GM23338 (cell line): Measurements from ENCODE around the gene ITGA4. TPM values are rescaled to one million over a fixed set of nuclear protein-coding genes. Genes with fewer than 3 reads are reported as not detected.

Source experiments
- ATAC-seq: fragments of 200-7000 bp; cut with Tn5 transposase; 3 replicates; pipeline ENCODE4 v1.9.1; 2020
- DNase-seq: peaks from one replicate; pipeline ENCODE4 v3.0.0-alpha.2; 2015; ENCODE audit warnings: low spot score
- H2AFZ ChIP-seq: fragments of 200-600 bp; sonication (generic); 2 replicates; pipeline ENCODE4 v1.8.0; 2016; ENCODE audit warnings: antibody characterized with exemption, mild to moderate bottlenecking, moderate library complexity
- H3F3A ChIP-seq: fragments of 200-600 bp; sonication (generic); replicated peaks from 2 replicates; pipeline ENCODE4 v1.8.0; 2017; ENCODE audit warnings: antibody characterized with exemption, mixed run types, low read depth
- H3K27ac ChIP-seq: fragments of 200-600 bp; sonication (generic); 2 replicates; pipeline ENCODE4 v1.6.1; 2016; ENCODE audit warnings: low read depth
- H3K27me3 ChIP-seq: fragments of 200-600 bp; sonication (generic); 2 replicates; pipeline ENCODE4 v1.8.0; 2016; ENCODE audit warnings: mild to moderate bottlenecking, mixed run types, moderate library complexity; ENCODE audit not compliant: insufficient read depth
- H3K36me3 ChIP-seq: fragments of 200-600 bp; sonication (generic); 2 replicates; pipeline ENCODE4 v1.8.0; 2016; ENCODE audit warnings: mild to moderate bottlenecking; ENCODE audit not compliant: insufficient read depth
- H3K4me1 ChIP-seq: fragments of 200-600 bp; sonication (generic); 2 replicates; pipeline ENCODE4 v1.8.0; 2016; ENCODE audit warnings: mild to moderate bottlenecking, moderate library complexity; ENCODE audit not compliant: insufficient read depth
- H3K4me2 ChIP-seq: fragments of 200-600 bp; sonication (generic); 2 replicates; pipeline ENCODE4 v1.7.1; 2017; ENCODE audit warnings: mixed run types
- H3K4me3 ChIP-seq: fragments of 200-600 bp; sonication (generic); 2 replicates; pipeline ENCODE4 v1.6.1; 2016; ENCODE audit warnings: mixed run types
- H3K79me2 ChIP-seq: fragments of 200-600 bp; sonication (generic); replicated peaks from 2 replicates; pipeline ENCODE4 v1.8.0; 2017; ENCODE audit warnings: mild to moderate bottlenecking; ENCODE audit not compliant: insufficient read depth
- H3K9me2 ChIP-seq: fragments of 200-600 bp; sonication (generic); 2 replicates; pipeline ENCODE4 v1.8.0; 2017; ENCODE audit not compliant: insufficient read depth
- H4K20me1 ChIP-seq: fragments of 200-600 bp; sonication (generic); replicated peaks from 2 replicates; pipeline ENCODE4 v1.8.0; 2017; ENCODE audit warnings: mild to moderate bottlenecking; ENCODE audit not compliant: insufficient read depth
- H3K27ac Mint-ChIP-seq: 2 replicates; pipeline ENCODE4 v1.8.0; 2020; ENCODE audit warnings: inconsistent platforms, mild to moderate bottlenecking, moderate library complexity, mixed read lengths
- H3K27me3 Mint-ChIP-seq: 3 replicates; pipeline ENCODE4 v1.8.0; 2022; ENCODE audit warnings: low read depth, mild to moderate bottlenecking, moderate library complexity, mixed read lengths, inconsistent platforms; ENCODE audit not compliant: insufficient read depth, poor library complexity
- H3K36me3 Mint-ChIP-seq: 3 replicates; pipeline ENCODE4 v1.8.0; 2021; ENCODE audit warnings: low read depth, mild to moderate bottlenecking, inconsistent platforms, moderate library complexity, mixed read lengths
- H3K4me1 Mint-ChIP-seq: 3 replicates; pipeline ENCODE4 v1.8.0; 2020; ENCODE audit warnings: mild to moderate bottlenecking, inconsistent platforms, mixed read lengths
- H3K4me3 Mint-ChIP-seq: 3 replicates; pipeline ENCODE4 v1.8.0; 2021; ENCODE audit warnings: moderate library complexity, mild to moderate bottlenecking, inconsistent platforms, mixed read lengths
- H3K9me3 Mint-ChIP-seq: 3 replicates; pipeline ENCODE4 v1.8.0; 2020; ENCODE audit warnings: moderate library complexity, mild to moderate bottlenecking, inconsistent platforms, mixed read lengths
- CREB1 ChIP-seq: fragments of 250-450 bp; sonication (Bioruptor Pico); IDR thresholded peaks from 2 replicates; pipeline ENCODE4 v1.5.0; 2020; ENCODE audit warnings: low read depth, mild to moderate bottlenecking, moderate library complexity
- EZH2 ChIP-seq: fragments of 200-600 bp; sonication (generic); IDR thresholded peaks from one replicate; pipeline ENCODE4 v1.8.0; 2017; ENCODE audit warnings: antibody characterized with exemption, mild to moderate bottlenecking, low read depth; ENCODE audit not compliant: unreplicated experiment
- EZH2phosphoT487 ChIP-seq: fragments of 200-600 bp; sonication (generic); IDR thresholded peaks from one replicate; pipeline ENCODE4 v1.8.1; 2018; ENCODE audit warnings: antibody characterized with exemption; ENCODE audit not compliant: unreplicated experiment
- JUNB ChIP-seq: IDR thresholded peaks from one replicate; pipeline ENCODE4 v1.6.1; 2016; ENCODE audit warnings: antibody characterized with exemption; ENCODE audit not compliant: unreplicated experiment
- NANOG ChIP-seq: IDR thresholded peaks from 2 replicates; pipeline ENCODE4 v1.6.1; 2016; ENCODE audit warnings: antibody characterized with exemption, borderline replicate concordance
- STAT1 ChIP-seq: IDR thresholded peaks from one replicate; pipeline ENCODE4 v1.6.1; 2016; ENCODE audit warnings: antibody characterized with exemption; ENCODE audit not compliant: unreplicated experiment
- ZNF331 ChIP-seq: fragments of 250-450 bp; sonication (Bioruptor Pico); IDR thresholded peaks from 2 replicates; pipeline ENCODE4 v1.5.0; 2020; ENCODE audit warnings: low read depth, mild to moderate bottlenecking, moderate library complexity
- polyA plus RNA-seq: library from polyadenylated mRNA; unstranded; fragments of >200 nt; fragmentation: Nextera tagmentation; extraction: Ambion mirVana; gene quantifications from 2 replicates; pipeline ENCODE4 v1.2.1, GENCODE V29; 2016
- total RNA-seq: library from RNA; depleted of rRNA; stranded (reverse); fragments of >200 nt; shearing (Covaris generic); gene quantifications from 2 replicates; pipeline ENCODE4 v1.2.3, GENCODE V29; 2014
- TF ChIP-seq, protein P1 (sequence below): IDR thresholded peaks from one replicate; pipeline ENCODE4 v1.6.1; 2018; ENCODE audit warnings: antibody characterized with exemption; ENCODE audit not compliant: unreplicated experiment
- TF ChIP-seq, protein P2 (sequence below): fragments of 250-450 bp; sonication (Bioruptor Pico); IDR thresholded peaks from 2 replicates; pipeline ENCODE4 v1.5.0; 2020; ENCODE audit warnings: mild to moderate bottlenecking, moderate library complexity
- TF ChIP-seq, protein P3 (sequence below), 2 experiments: fragments of 200-600 bp in 1 of 2; sonication (generic) in 1 of 2; conservative IDR thresholded peaks; 2 replicates each; pipeline versions ENCODE4 v1.5.1 to v1.6.1; 2016 to 2017; ENCODE audit warnings: antibody characterized with exemption in 2 of 2, low read depth in 2 of 2, mild to moderate bottlenecking in 2 of 2, moderate library complexity in 1 of 2

ITGA4 gene
- total and polyA plus RNA-seq, 2 experiments from 2014 or later: 1.2 to 4.6 TPM

DNA sequence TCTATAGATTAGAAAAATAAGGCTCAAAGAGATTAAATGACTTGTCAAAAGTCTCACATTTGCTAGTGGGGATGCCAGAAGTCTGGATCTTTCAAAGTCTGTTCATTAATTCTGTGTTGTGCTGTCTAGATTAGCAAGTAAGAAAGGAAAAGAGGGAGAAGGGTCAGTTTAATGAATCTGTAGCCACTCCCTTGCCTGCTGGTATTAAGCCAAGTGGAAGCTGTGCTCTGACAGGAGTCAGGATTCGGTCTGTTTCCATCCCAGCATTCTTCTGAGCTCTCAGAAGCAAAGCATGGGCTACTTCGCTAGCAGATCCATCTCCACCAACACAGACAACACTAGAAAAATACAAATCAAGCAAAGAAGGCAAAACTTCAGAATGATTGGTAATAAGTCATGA, 101.2 kb downstream of the ITGA4 start:
- Histone ChIP-seq H3K4me1 (0 out of 2 replicates have a peak, but pooled peaks cover 9% of the 10 kb centered on the region), H3K79me2 (no peaks in the 10 kb centered on the region), H3K27me3 (no peaks in the 10 kb centered on the region), H3K4me2 (no peak overlapping the region), H2AFZ (no peak overlapping the region), H3K36me3 (no peaks in the 10 kb centered on the region), H3F3A (no peaks in the 10 kb centered on the region), H3K4me3 (no peak overlapping the region), H3K27ac (no peak overlapping the region), H3K9me2 (no peaks in the 10 kb centered on the region), H4K20me1 (no peaks in the 10 kb centered on the region)
- peaks cover 11% of the 10 kb centered on the region for H3K4me1 Mint-ChIP-seq
- peaks cover 4% of the 10 kb centered on the region for H3K27me3 Mint-ChIP-seq
- H3K9me3 Mint-ChIP-seq: peaks cover 3% of the 10 kb centered on the region; the same call in 2 of the 3 replicates
- no peak overlapping the region for H3K27ac Mint-ChIP-seq
- no peak overlapping the region for H3K4me3 Mint-ChIP-seq
- H3K36me3 Mint-ChIP-seq: peaks cover 4% of the 10 kb centered on the region; the same call in 1 of the 3 replicates
- no peak for TF ChIP-seq NANOG
- no peak for TF ChIP-seq STAT1
- TF ChIP-seq, protein P1, sequence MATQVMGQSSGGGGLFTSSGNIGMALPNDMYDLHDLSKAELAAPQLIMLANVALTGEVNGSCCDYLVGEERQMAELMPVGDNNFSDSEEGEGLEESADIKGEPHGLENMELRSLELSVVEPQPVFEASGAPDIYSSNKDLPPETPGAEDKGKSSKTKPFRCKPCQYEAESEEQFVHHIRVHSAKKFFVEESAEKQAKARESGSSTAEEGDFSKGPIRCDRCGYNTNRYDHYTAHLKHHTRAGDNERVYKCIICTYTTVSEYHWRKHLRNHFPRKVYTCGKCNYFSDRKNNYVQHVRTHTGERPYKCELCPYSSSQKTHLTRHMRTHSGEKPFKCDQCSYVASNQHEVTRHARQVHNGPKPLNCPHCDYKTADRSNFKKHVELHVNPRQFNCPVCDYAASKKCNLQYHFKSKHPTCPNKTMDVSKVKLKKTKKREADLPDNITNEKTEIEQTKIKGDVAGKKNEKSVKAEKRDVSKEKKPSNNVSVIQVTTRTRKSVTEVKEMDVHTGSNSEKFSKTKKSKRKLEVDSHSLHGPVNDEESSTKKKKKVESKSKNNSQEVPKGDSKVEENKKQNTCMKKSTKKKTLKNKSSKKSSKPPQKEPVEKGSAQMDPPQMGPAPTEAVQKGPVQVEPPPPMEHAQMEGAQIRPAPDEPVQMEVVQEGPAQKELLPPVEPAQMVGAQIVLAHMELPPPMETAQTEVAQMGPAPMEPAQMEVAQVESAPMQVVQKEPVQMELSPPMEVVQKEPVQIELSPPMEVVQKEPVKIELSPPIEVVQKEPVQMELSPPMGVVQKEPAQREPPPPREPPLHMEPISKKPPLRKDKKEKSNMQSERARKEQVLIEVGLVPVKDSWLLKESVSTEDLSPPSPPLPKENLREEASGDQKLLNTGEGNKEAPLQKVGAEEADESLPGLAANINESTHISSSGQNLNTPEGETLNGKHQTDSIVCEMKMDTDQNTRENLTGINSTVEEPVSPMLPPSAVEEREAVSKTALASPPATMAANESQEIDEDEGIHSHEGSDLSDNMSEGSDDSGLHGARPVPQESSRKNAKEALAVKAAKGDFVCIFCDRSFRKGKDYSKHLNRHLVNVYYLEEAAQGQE: no peak
- no peak for TF ChIP-seq EZH2phosphoT487
- no peak for TF ChIP-seq JUNB
- TF ChIP-seq CREB1 (CRISPR knock-in tag): no peak
- TF ChIP-seq ZNF331 (CRISPR knock-in tag): no peak
- TF ChIP-seq EZH2: no peak
- DNase-seq (no peak), ATAC-seq (no peak)

DNA sequence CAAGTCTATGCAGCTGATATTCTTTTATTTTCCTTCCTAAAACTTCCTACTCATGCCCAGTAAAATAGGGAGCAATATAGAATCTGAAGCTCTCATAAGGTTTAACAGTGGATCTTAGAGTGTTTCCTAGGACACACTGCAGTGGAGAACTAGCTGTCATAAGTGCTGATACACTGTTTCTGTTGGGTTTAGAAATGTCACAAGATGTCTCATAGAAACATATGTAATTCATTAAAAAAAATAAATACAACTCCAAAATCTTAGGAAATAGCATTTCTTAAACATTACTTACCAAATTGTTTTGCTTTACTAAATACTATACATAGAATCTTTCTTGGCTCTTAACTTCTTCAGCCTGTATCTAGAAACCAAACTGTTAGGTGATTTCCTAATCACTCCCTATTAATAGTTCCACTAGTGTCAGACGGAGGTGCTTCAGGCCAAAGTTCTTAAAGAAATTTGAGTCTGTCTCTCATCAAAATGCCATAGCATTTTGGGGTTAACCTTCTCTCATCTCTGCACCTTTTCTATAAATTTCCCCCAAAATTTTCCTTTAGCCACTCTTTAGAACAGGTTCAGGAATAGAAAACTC, 106.0 kb downstream of the ITGA4 start:
- H3K36me3 ChIP-seq: no peaks in the 10 kb centered on the region
- H3K27me3 ChIP-seq: no peaks in the 10 kb centered on the region
- Mint-ChIP-seq H3K9me3 (peaks cover 3% of the 10 kb centered on the region; the same call in 2 of the 3 replicates), H3K36me3 (peaks cover 4% of the 10 kb centered on the region; the same call in 1 of the 3 replicates), H3K4me3 (no peak overlapping the region), H3K27me3 (peaks cover 4% of the 10 kb centered on the region), H3K4me1 (peaks cover 4% of the 10 kb centered on the region; the same call in 2 of the 3 replicates), H3K27ac (no peak overlapping the region)
- no peaks in the 10 kb centered on the region for H3K9me2 ChIP-seq
- H2AFZ ChIP-seq: no peak overlapping the region
- no peaks in the 10 kb centered on the region for H4K20me1 ChIP-seq
- ATAC-seq (no peak), DNase-seq (no peak)
- H3K4me3 ChIP-seq: no peak overlapping the region
- H3K4me2 ChIP-seq: no peak overlapping the region
- no peaks in the 10 kb centered on the region for H3F3A ChIP-seq
- no peaks in the 10 kb centered on the region for H3K4me1 ChIP-seq
- no peaks in the 10 kb centered on the region for H3K79me2 ChIP-seq
- no peak overlapping the region for H3K27ac ChIP-seq
- TF ChIP-seq, protein P2, sequence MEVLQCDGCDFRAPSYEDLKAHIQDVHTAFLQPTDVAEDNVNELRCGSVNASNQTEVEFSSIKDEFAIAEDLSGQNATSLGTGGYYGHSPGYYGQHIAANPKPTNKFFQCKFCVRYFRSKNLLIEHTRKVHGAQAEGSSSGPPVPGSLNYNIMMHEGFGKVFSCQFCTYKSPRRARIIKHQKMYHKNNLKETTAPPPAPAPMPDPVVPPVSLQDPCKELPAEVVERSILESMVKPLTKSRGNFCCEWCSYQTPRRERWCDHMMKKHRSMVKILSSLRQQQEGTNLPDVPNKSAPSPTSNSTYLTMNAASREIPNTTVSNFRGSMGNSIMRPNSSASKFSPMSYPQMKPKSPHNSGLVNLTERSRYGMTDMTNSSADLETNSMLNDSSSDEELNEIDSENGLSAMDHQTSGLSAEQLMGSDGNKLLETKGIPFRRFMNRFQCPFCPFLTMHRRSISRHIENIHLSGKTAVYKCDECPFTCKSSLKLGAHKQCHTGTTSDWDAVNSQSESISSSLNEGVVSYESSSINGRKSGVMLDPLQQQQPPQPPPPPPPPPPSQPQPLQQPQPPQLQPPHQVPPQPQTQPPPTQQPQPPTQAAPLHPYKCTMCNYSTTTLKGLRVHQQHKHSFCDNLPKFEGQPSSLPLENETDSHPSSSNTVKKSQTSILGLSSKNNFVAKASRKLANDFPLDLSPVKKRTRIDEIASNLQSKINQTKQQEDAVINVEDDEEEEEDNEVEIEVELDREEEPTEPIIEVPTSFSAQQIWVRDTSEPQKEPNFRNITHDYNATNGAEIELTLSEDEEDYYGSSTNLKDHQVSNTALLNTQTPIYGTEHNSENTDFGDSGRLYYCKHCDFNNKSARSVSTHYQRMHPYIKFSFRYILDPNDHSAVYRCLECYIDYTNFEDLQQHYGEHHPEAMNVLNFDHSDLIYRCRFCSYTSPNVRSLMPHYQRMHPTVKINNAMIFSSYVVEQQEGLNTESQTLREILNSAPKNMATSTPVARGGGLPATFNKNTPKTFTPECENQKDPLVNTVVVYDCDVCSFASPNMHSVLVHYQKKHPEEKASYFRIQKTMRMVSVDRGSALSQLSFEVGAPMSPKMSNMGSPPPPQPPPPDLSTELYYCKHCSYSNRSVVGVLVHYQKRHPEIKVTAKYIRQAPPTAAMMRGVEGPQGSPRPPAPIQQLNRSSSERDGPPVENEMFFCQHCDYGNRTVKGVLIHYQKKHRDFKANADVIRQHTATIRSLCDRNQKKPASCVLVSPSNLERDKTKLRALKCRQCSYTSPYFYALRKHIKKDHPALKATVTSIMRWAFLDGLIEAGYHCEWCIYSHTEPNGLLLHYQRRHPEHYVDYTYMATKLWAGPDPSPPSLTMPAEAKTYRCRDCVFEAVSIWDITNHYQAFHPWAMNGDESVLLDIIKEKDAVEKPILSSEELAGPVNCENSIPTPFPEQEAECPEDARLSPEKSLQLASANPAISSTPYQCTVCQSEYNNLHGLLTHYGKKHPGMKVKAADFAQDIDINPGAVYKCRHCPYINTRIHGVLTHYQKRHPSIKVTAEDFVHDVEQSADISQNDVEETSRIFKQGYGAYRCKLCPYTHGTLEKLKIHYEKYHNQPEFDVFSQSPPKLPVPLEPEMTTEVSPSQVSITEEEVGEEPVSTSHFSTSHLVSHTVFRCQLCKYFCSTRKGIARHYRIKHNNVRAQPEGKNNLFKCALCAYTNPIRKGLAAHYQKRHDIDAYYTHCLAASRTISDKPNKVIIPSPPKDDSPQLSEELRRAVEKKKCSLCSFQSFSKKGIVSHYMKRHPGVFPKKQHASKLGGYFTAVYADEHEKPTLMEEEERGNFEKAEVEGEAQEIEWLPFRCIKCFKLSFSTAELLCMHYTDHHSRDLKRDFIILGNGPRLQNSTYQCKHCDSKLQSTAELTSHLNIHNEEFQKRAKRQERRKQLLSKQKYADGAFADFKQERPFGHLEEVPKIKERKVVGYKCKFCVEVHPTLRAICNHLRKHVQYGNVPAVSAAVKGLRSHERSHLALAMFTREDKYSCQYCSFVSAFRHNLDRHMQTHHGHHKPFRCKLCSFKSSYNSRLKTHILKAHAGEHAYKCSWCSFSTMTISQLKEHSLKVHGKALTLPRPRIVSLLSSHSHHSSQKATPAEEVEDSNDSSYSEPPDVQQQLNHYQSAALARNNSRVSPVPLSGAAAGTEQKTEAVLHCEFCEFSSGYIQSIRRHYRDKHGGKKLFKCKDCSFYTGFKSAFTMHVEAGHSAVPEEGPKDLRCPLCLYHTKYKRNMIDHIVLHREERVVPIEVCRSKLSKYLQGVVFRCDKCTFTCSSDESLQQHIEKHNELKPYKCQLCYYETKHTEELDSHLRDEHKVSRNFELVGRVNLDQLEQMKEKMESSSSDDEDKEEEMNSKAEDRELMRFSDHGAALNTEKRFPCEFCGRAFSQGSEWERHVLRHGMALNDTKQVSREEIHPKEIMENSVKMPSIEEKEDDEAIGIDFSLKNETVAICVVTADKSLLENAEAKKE (CRISPR knock-in tag): no peak
- TF ChIP-seq, protein P3, sequence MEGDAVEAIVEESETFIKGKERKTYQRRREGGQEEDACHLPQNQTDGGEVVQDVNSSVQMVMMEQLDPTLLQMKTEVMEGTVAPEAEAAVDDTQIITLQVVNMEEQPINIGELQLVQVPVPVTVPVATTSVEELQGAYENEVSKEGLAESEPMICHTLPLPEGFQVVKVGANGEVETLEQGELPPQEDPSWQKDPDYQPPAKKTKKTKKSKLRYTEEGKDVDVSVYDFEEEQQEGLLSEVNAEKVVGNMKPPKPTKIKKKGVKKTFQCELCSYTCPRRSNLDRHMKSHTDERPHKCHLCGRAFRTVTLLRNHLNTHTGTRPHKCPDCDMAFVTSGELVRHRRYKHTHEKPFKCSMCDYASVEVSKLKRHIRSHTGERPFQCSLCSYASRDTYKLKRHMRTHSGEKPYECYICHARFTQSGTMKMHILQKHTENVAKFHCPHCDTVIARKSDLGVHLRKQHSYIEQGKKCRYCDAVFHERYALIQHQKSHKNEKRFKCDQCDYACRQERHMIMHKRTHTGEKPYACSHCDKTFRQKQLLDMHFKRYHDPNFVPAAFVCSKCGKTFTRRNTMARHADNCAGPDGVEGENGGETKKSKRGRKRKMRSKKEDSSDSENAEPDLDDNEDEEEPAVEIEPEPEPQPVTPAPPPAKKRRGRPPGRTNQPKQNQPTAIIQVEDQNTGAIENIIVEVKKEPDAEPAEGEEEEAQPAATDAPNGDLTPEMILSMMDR (conservative IDR thresholded peaks at IDR 0.05; ENCODE audit: low read depth in 2 of 2): no peak
- TF ChIP-seq NANOG (no peak), STAT1 (no peak)
